Bladder microvascular endothelial cell (primary cell): ENCODE measurements around the gene GNG7. TPM values are rescaled to one million over a fixed set of nuclear protein-coding genes. Genes with fewer than 3 reads are reported as not detected.

Source experiments
- total RNA-seq: library from RNA; depleted of rRNA; stranded (reverse); fragments of >200 nt; gene quantifications from 2 replicates; pipeline ENCODE4 v1.2.3, GENCODE V29; 2014

Gene GNG7
- total RNA-seq: 0.49 and 2.1 TPM in 2 replicates

DNA sequence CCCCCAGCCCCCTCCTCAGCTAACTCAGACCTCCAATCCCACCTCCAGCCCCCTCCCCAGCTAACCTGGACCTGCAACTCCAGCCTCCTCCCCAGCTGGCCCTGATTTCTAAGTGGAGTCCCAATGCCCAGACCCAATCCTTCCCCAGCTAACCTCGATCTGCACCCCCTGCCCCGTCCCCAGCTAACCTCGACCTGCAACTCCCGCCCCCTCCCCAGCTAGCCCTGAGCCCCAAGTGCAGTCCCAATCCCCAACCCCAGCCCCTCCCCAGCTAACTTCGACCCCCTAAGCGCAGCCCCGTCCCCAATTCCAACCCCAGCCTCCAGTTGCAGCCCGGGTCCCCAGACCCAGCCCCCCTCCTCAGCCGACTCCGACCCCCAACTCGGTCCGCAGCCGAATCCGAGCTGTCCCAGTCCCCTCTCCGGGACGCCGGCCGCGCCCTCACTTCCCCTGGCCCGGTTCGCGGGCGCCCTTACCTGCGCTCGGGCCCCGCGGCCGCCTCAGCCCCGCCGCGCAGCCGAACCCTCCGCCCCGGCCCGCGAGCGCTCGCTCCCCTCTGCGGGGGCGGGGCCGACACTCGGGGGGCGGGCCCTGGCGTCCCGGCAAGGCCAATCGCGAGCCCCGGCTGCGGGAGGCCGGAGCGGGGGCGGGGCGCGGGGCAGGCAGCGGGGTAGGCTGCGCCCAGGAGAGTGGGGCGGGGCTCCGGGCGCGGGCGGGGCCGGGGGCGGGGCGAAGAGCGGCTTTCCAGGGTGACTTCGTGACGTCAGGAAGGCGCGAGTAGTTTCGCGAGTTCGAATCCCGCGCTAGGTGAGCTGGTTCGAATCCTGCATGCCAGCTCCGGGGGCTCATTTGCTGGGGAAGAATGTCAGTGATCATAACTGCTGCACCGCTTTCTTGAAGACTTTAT, at the start of gene GNG7:
GNG7 (minus strand) TSS at position 525 of the 907 bp plus-strand sequence. CDS start 182,006 bp downstream, outside the sequence.

DNA sequence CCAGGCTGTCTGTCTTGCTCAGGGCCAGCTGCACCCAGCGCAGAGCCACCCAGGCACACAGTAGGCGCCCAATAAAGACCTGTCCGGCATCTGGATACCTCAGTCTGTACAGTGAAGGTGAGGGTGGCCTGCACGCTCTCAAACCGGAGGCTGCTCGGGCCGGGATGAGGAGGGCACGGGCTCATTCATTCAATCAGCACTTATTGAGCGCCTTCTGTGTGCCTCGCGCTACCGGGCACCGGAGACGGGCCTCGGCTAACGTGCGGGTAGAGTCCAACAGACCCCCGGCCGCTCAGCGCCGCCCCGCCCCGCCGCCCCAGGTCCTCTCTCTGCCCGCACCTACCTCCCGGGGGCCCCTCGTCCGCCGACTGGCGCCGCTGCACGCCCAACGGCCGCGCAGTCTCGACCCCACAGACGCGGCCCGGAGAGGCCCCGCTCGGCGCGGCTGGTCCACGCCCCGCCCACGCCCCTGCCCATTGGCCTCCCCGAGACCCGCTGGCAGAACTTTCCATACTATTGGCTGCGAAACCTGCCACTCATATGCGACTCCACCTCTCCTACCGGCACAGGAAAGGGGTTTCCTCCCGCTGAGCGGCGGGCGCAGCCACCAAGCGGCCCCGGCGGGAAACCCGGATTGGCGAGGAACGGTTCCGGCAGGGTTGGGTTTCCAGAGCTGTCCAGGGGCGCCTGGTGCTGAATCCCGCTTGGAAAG, 37.3 kb upstream of the GNG7 start, which contains the start of gene SLC39A3:
SLC39A3 (minus strand) TSS at position 416 of the 712 bp plus-strand sequence. CDS start 2,760 bp downstream, outside the sequence.

GRCh38 chr19:2720777-2721569, 18.5 kb upstream of the GNG7 start, which contains the start of gene DIRAS1:
TSS of gene DIRAS1 (minus strand) at chr19:2721372. CDS start at chr19:2717806, 3,566 bp downstream.

DNA sequence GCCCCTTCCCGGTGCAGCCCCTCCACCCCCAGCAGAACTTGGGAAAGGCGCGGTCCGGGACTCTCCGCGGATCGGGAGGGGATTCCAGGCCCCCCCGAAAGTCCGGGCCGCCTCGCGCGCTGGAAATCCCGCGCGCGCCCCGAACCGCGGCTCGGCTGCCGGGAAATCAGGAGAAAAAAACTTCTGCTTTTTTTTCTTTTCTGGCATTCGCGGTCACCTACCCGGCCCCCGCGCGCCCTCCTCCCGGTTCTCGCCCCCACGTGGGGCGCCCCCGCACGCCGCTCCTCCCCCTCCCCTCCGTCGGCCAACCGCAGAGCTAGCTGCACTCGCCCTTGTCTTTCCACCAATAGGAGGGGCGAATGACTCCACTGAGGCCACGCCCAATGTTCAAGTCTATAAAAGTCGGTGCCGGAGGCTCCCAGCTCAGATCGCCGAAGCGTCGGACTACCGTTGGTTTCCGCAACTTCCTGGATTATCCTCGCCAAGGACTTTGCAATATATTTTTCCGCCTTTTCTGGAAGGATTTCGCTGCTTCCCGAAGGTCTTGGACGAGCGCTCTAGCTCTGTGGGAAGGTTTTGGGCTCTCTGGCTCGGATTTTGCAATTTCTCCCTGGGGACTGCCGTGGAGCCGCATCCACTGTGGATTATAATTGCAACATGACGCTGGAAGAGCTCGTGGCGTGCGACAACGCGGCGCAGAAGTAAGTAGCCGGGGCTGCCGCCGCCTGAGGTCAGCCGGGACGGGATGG, 226.6 kb downstream of the GNG7 start, which contains the start of gene GADD45B:
GADD45B (plus strand) TSS at position 426 of the 749 bp plus-strand sequence; CDS start at position 658, 232 bp downstream.

Other genes starting within 250 kb of the GNG7 start
- gene LMNB2, start 245.7 kb downstream of the GNG7 start, total RNA-seq: 102 and 109 TPM in 2 replicates
- 32.2 and 192 TPM in 2 replicates for gene GADD45B, start 226.6 kb downstream of the GNG7 start, total RNA-seq
- gene DIRAS1, start 18.7 kb upstream of the GNG7 start, total RNA-seq: under 0.01 and 0.19 TPM in 2 replicates
- 15.7 and 21.1 TPM in 2 replicates for gene SLC39A3, start 37.3 kb upstream of the GNG7 start, total RNA-seq
- 26.6 and 38.5 TPM in 2 replicates for gene SGTA, start 80.6 kb upstream of the GNG7 start, total RNA-seq
- 79.0 and 115 TPM in 2 replicates for gene THOP1, start 82.8 kb upstream of the GNG7 start, total RNA-seq
- 2.3 and 3.3 TPM in 2 replicates for gene ZNF554, start 117.2 kb upstream of the GNG7 start, total RNA-seq
- 2.9 and 7.9 TPM in 2 replicates for gene ZNF555, start 138.8 kb upstream of the GNG7 start, total RNA-seq
- gene ZNF556, start 164.6 kb upstream of the GNG7 start, total RNA-seq: not detected in 2 replicates
- gene ZNF57, start 198.2 kb upstream of the GNG7 start, total RNA-seq: 4.6 and 4.7 TPM in 2 replicates
- gene ZNF77, start 242.3 kb upstream of the GNG7 start, total RNA-seq: 5.7 and 5.9 TPM in 2 replicates